HG02943 (cell line): ENCODE measurements around the gene METAP1.
"Not testable (repeated sequence)": the region's sequence is repeated elsewhere in the genome, so short reads cannot be mapped to it uniquely, and the experiment has no call there.

Source experiments
- ATAC-seq: cut with Tn5 transposase; IDR thresholded peaks from one replicate; pipeline ENCODE4 v1.9.1; 2021; ENCODE audit warnings: mild to moderate bottlenecking, low read depth, moderate library complexity; ENCODE audit not compliant: unreplicated experiment

METAP1 gene

GRCh38 chr4:98996056-98996764 is 689 bp downstream of the METAP1 start:
- ATAC-seq, result peak; percentile 20

- ATAC-seq, result no peak
Observed at GRCh38 chr4:98996765-98997068, 1.2 kb downstream of the METAP1 start.

GRCh38 chr4:98997166-98997565 is 1.6 kb downstream of the METAP1 start:
- ATAC-seq, result no peak

- no peak for ATAC-seq
Observed at GRCh38 chr4:98998551-98998950, 3.0 kb downstream of the METAP1 start.

GRCh38 chr4:99002279-99002678 is 6.8 kb downstream of the METAP1 start:
- ATAC-seq, result no peak

GRCh38 chr4:99008051-99008450 is 12.5 kb downstream of the METAP1 start:
- ATAC-seq, result no peak

GRCh38 chr4:99011910-99012309 is 16.4 kb downstream of the METAP1 start:
- ATAC-seq, result no peak

GRCh38 chr4:99013402-99013843 is 17.9 kb downstream of the METAP1 start:
- ATAC-seq, result no peak

- ATAC-seq, result no peak
Observed at GRCh38 chr4:99013884-99014523, 18.5 kb downstream of the METAP1 start.

GRCh38 chr4:99021386-99021785 is 25.9 kb downstream of the METAP1 start:
- no peak for ATAC-seq

GRCh38 chr4:99022566-99022965 is 27.0 kb downstream of the METAP1 start:
- ATAC-seq, result no peak

- not testable (repeated sequence) for ATAC-seq
Observed at GRCh38 chr4:99023800-99024251, 28.3 kb downstream of the METAP1 start.

- ATAC-seq, result no peak
Observed at GRCh38 chr4:99024481-99025275, 29.2 kb downstream of the METAP1 start.

- ATAC-seq, result no peak
Observed at GRCh38 chr4:99025506-99025905, 30.0 kb downstream of the METAP1 start.

- no peak for ATAC-seq
Observed at GRCh38 chr4:99027304-99027703, 31.8 kb downstream of the METAP1 start.

- ATAC-seq, result no peak
Observed at GRCh38 chr4:99028187-99028586, 32.7 kb downstream of the METAP1 start.

- peak; percentile 49 for ATAC-seq
Observed at GRCh38 chr4:99029018-99029735, 33.7 kb downstream of the METAP1 start.

- no peak for ATAC-seq
Observed at GRCh38 chr4:99029852-99030251, 34.3 kb downstream of the METAP1 start.

GRCh38 chr4:99033956-99034355 is 38.4 kb downstream of the METAP1 start:
- ATAC-seq, result no peak

- no peak for ATAC-seq
Observed at GRCh38 chr4:99038213-99038612, 42.7 kb downstream of the METAP1 start.

- no peak for ATAC-seq
Observed at GRCh38 chr4:99043346-99043745, 47.8 kb downstream of the METAP1 start.
